ENCODE measurements around the gene PACSIN2. TPM values are rescaled to one million over a fixed set of nuclear protein-coding genes. Genes with fewer than 3 reads are reported as not detected.

PACSIN2 gene
- total RNA-seq, 1 donor from 2014 or later = 87.8 TPM

GRCh38 chr22:42891008-42891407 lies 123.9 kb downstream of the PACSIN2 start:
- Histone ChIP-seq H3K4me1 (ENCODE audit: insufficient read depth, low read length) (no peaks in the 10 kb centered on the region), H3K36me3 (ENCODE audit: insufficient read depth, low read length) (peaks cover 4% of the 10 kb centered on the region), H3K79me2 (ENCODE audit: insufficient read depth, low read length) (peaks cover 7% of the 10 kb centered on the region), H3K27me3 (ENCODE audit: insufficient read depth, low read length) (no peaks in the 10 kb centered on the region), H2AFZ (ENCODE audit: low read depth, low read length) (no peak overlapping the region), H3K4me2 (ENCODE audit: low read length) (no peak overlapping the region), H3K4me3 (ENCODE audit: insufficient read depth, low read depth, low read length) (no peak overlapping the region), H4K20me1 (ENCODE audit: insufficient read depth, low read length) (peaks cover 53% of the 10 kb centered on the region), H3K9ac (ENCODE audit: low read length) (no peak overlapping the region), H3K9me3 (ENCODE audit: insufficient read depth, low read depth, low read length) (no peaks in the 10 kb centered on the region), H3K27ac (ENCODE audit: low read depth, low read length) (no peak overlapping the region)
- no peak for TF ChIP-seq EZH2 (IDR thresholded peaks at IDR 0.05; ENCODE audit: insufficient read depth, low read length)
- TF ChIP-seq, protein P1, sequence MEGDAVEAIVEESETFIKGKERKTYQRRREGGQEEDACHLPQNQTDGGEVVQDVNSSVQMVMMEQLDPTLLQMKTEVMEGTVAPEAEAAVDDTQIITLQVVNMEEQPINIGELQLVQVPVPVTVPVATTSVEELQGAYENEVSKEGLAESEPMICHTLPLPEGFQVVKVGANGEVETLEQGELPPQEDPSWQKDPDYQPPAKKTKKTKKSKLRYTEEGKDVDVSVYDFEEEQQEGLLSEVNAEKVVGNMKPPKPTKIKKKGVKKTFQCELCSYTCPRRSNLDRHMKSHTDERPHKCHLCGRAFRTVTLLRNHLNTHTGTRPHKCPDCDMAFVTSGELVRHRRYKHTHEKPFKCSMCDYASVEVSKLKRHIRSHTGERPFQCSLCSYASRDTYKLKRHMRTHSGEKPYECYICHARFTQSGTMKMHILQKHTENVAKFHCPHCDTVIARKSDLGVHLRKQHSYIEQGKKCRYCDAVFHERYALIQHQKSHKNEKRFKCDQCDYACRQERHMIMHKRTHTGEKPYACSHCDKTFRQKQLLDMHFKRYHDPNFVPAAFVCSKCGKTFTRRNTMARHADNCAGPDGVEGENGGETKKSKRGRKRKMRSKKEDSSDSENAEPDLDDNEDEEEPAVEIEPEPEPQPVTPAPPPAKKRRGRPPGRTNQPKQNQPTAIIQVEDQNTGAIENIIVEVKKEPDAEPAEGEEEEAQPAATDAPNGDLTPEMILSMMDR (IDR thresholded peaks at IDR 0.05; ENCODE audit: insufficient read depth, low read depth, low read length) = no peak
- Mint-ChIP-seq H3K27me3 (ENCODE audit: low read depth, unreplicated experiment) (no peaks in the 10 kb centered on the region), H3K27ac (ENCODE audit: unreplicated experiment) (no peak overlapping the region), H3K4me3 (ENCODE audit: unreplicated experiment) (no peak overlapping the region), H3K9me3 (ENCODE audit: unreplicated experiment) (peaks cover 2% of the 10 kb centered on the region), H3K36me3 (ENCODE audit: low read depth, unreplicated experiment) (peaks cover 20% of the 10 kb centered on the region), H3K4me1 (ENCODE audit: low read depth, unreplicated experiment) (no peaks in the 10 kb centered on the region)
- DNase-seq (ENCODE audit: low read depth) = no peak
- no peak for FAIRE-seq

GRCh38 chr22:42889304-42889703 lies 125.6 kb downstream of the PACSIN2 start:
- no peak for TF ChIP-seq EZH2 (IDR thresholded peaks at IDR 0.05; ENCODE audit: insufficient read depth, low read length)
- TF ChIP-seq, protein P1 (IDR thresholded peaks at IDR 0.05; ENCODE audit: insufficient read depth, low read depth, low read length) = no peak
- Histone ChIP-seq H3K4me3 (ENCODE audit: insufficient read depth, low read depth, low read length) (no peak overlapping the region), H3K27me3 (ENCODE audit: insufficient read depth, low read length) (no peaks in the 10 kb centered on the region), H3K27ac (ENCODE audit: low read depth, low read length) (no peak overlapping the region), H4K20me1 (ENCODE audit: insufficient read depth, low read length) (peaks cover 53% of the 10 kb centered on the region), H3K9ac (ENCODE audit: low read length) (no peak overlapping the region), H3K36me3 (ENCODE audit: insufficient read depth, low read length) (peaks cover 9% of the 10 kb centered on the region), H3K4me2 (ENCODE audit: low read length) (no peak overlapping the region), H3K9me3 (ENCODE audit: insufficient read depth, low read depth, low read length) (no peaks in the 10 kb centered on the region), H3K79me2 (ENCODE audit: insufficient read depth, low read length) (no peaks in the 10 kb centered on the region), H3K4me1 (ENCODE audit: insufficient read depth, low read length) (no peaks in the 10 kb centered on the region), H2AFZ (ENCODE audit: low read depth, low read length) (no peak overlapping the region)
- DNase-seq (ENCODE audit: low read depth) (no peak), FAIRE-seq (no peak)
- H3K4me3 Mint-ChIP-seq (ENCODE audit: unreplicated experiment) = no peak overlapping the region
- H3K4me1 Mint-ChIP-seq (ENCODE audit: low read depth, unreplicated experiment) = peaks cover 3% of the 10 kb centered on the region
- H3K27ac Mint-ChIP-seq (ENCODE audit: unreplicated experiment) = peak overlapping the region; percentile 13
- H3K36me3 Mint-ChIP-seq (ENCODE audit: low read depth, unreplicated experiment) = peaks cover 24% of the 10 kb centered on the region
- no peaks in the 10 kb centered on the region for H3K27me3 Mint-ChIP-seq (ENCODE audit: low read depth, unreplicated experiment)
- H3K9me3 Mint-ChIP-seq (ENCODE audit: unreplicated experiment) = peaks cover 2% of the 10 kb centered on the region

Measured in astrocyte (in vitro differentiated cells and primary cell).